HS-27A (cell line): Measurements from ENCODE around the gene DDI1.

Experiments
- DNase-seq: peaks from one replicate; pipeline ENCODE4 v3.0.0-alpha.2; 2012; ENCODE audit warnings: low read depth, missing footprints

Gene DDI1

GRCh38 chr11:104078245-104078644 is 41.8 kb downstream of the DDI1 start:
- DNase-seq = no peak

GRCh38 chr11:104078995-104079394 is 42.6 kb downstream of the DDI1 start:
- DNase-seq = no peak

GRCh38 chr11:104086621-104087020 is 50.2 kb downstream of the DDI1 start:
- DNase-seq = no peak
